Globus pallidus (tissue), 1 donor: ENCODE data around the gene GRAMD1B.

Experiments used
- DNase-seq: peaks from one replicate; pipeline ENCODE4 v3.0.0-alpha.2; 2015; ENCODE audit warnings: low spot score

Gene GRAMD1B

GRCh38 chr11:123409456-123410217, 20.4 kb upstream of the GRAMD1B start:
- no peak for DNase-seq

- no peak for DNase-seq
Observed at GRCh38 chr11:123410218-123410549, 19.9 kb upstream of the GRAMD1B start.

GRCh38 chr11:123413636-123414035, 16.4 kb upstream of the GRAMD1B start:
- no peak for DNase-seq

- no peak for DNase-seq
Observed at GRCh38 chr11:123416566-123416965, 13.5 kb upstream of the GRAMD1B start.

GRCh38 chr11:123418351-123419114, 11.5 kb upstream of the GRAMD1B start:
- DNase-seq, result no peak

GRCh38 chr11:123419731-123420452, 10.2 kb upstream of the GRAMD1B start:
- DNase-seq, result no peak

- DNase-seq, result no peak
Observed at GRCh38 chr11:123421589-123421988, 8.5 kb upstream of the GRAMD1B start.

- DNase-seq, result no peak
Observed at GRCh38 chr11:123425367-123425766, 4.7 kb upstream of the GRAMD1B start.

- no peak for DNase-seq
Observed at GRCh38 chr11:123426789-123427188, 3.3 kb upstream of the GRAMD1B start.

GRCh38 chr11:123427405-123427804, 2.7 kb upstream of the GRAMD1B start:
- no peak for DNase-seq

GRCh38 chr11:123428116-123428715, 1.9 kb upstream of the GRAMD1B start:
- no peak for DNase-seq

- no peak for DNase-seq
Observed at GRCh38 chr11:123429336-123429735, 733 bp upstream of the GRAMD1B start.

GRCh38 chr11:123430721-123431497, 840 bp downstream of the GRAMD1B start:
- no peak for DNase-seq

GRCh38 chr11:123431619-123432018, 1.6 kb downstream of the GRAMD1B start:
- DNase-seq, result no peak

- DNase-seq, result no peak
Observed at GRCh38 chr11:123434262-123434661, 4.2 kb downstream of the GRAMD1B start.

- no peak for DNase-seq
Observed at GRCh38 chr11:123434911-123435310, 4.8 kb downstream of the GRAMD1B start.

- no peak for DNase-seq
Observed at GRCh38 chr11:123437236-123437979, 7.3 kb downstream of the GRAMD1B start.

- no peak for DNase-seq
Observed at GRCh38 chr11:123438131-123438627, 8.1 kb downstream of the GRAMD1B start.

- DNase-seq, result no peak
Observed at GRCh38 chr11:123439616-123440015, 9.5 kb downstream of the GRAMD1B start.

GRCh38 chr11:123441161-123441560, 11.1 kb downstream of the GRAMD1B start:
- DNase-seq, result no peak
